Tibial nerve (tissue), 4 donors: ENCODE measurements around the gene TNFRSF13B. TPM values are rescaled to one million over a fixed set of nuclear protein-coding genes. Genes with fewer than 3 reads are reported as not detected.
A peak's percentile ranks its signal among the peaks of the same experiment; 100 is the strongest.

ENCODE experiments used
- DNase-seq, 2 donors: peaks; one replicate each; pipeline ENCODE4 v3.0.0-alpha.2; 2019; ENCODE audit warnings: low spot score in 2 of 2
- H3K27ac ChIP-seq, 4 donors: fragments of 200-600 bp; sonication (generic) in 3 of 4; one replicate each; pipeline ENCODE4 v1.5.1; 2017 to 2019; ENCODE audit warnings: mild to moderate bottlenecking in 1 of 4
- H3K27me3 ChIP-seq, 2 donors: fragments of 200-600 bp; sonication (generic) in 1 of 2; one replicate each; pipeline versions ENCODE4 v1.5.1 to v1.6.0; 2017 to 2019
- H3K36me3 ChIP-seq, 3 donors: fragments of 200-600 bp; sonication (generic); one replicate each; pipeline ENCODE4 v1.5.1; 2018 to 2019
- H3K4me1 ChIP-seq, 4 donors: fragments of 200-600 bp; sonication (generic) in 3 of 4; one replicate each; pipeline ENCODE4 v1.5.1; 2017 to 2019
- H3K4me3 ChIP-seq, 4 donors: fragments of 200-600 bp; sonication (generic) in 3 of 4; one replicate each; pipeline ENCODE4 v1.5.1; 2017 to 2019; ENCODE audit warnings: mild to moderate bottlenecking in 1 of 4, moderate library complexity in 1 of 4
- H3K9me3 ChIP-seq, 4 donors: fragments of 200-600 bp; sonication (generic) in 3 of 4; one replicate each; pipeline ENCODE4 v1.5.1; 2017 to 2019
- EP300 ChIP-seq, 2 donors: sonication (generic); formaldehyde crosslinking; IDR thresholded peaks; one replicate each; pipeline ENCODE4 v1.6.1; 2017; ENCODE audit warnings: antibody characterized with exemption in 2 of 2, mild to moderate bottlenecking in 1 of 2
- POLR2A ChIP-seq, 2 donors: fragments of 450-650 bp; IDR thresholded peaks; one replicate each; pipeline ENCODE4 v1.6.1; 2017; ENCODE audit warnings: antibody characterized with exemption in 2 of 2, mild to moderate bottlenecking in 2 of 2, moderate library complexity in 2 of 2
- WGBS, 2 donors: methylation state at CpG; one replicate each; pipeline ENCODE4 v1.1.5; 2018; 5-methylcytosine and 5-hydroxymethylcytosine counted together
- total RNA-seq, 4 donors: library from RNA; depleted of rRNA; stranded (reverse); fragments of >200 nt; gene quantifications; one replicate each; pipeline ENCODE4 v1.1.0, GENCODE V29; 2016
- TF ChIP-seq, protein P1 (sequence below), 5 experiments: fragments of 200-600 bp in 3 of 5; fragments of 450-650 bp in 2 of 5; sonication (generic) in 3 of 5; IDR thresholded peaks; one replicate each; pipeline ENCODE4 v1.5.1; 2016 to 2019; ENCODE audit warnings: antibody characterized with exemption in 5 of 5, mild to moderate bottlenecking in 3 of 5, moderate library complexity in 2 of 5

The TNFRSF13B gene
- total RNA-seq, 4 donors from 2014 or later = not detected

DNA sequence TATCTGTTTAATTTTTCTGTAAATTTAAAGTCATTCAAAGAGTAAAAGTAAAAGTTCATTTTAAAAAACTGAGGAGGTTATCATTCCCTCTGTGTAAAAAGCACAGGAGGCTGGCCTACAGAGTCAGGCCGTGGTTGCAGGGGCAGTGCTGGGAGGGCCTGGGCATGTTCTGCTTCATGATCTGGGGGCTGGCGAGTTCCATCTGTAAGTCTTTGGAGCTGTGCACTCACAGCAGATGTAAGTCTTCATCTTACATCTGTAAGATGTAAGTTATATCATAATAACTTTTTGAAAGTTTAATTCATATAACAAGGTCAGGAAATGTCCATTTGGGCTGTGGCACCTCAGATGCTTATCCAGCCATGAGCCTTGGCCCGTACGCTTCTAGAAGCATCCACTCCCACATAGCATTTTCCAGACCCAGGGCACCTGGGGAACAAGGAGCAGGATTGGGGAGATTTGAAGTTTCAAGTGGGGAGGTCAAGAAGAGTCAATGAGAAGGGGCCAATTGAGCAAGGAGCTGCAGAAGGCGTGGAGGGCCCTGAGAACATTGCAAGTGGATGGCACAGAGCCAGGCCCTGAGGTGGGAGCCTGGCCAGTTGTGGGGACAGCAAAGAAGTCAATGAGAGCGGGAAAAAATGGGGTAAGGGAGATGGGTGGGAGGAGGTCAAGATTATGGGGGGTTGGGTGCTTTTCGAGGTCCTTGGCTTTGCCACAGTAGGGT, 54.1 kb downstream of the TNFRSF13B start:
- DNase-seq = peak in 1 of 2 donors; percentile 2
- WGBS, 2 donors = 76 to 83% methylated on average over 7 of the region's 7 CpGs
- Histone ChIP-seq H3K4me3 (no peak overlapping the region), H3K4me1 (no peaks in the 10 kb centered on the region), H3K36me3 (no peaks in the 10 kb centered on the region), H3K27me3 (no peaks in the 10 kb centered on the region), H3K27ac (no peak overlapping the region), H3K9me3 (no peaks in the 10 kb centered on the region)
- no peak for TF ChIP-seq POLR2A (IDR thresholded peaks at IDR 0.05)
- TF ChIP-seq EP300 (IDR thresholded peaks at IDR 0.05) = no peak
- TF ChIP-seq, protein P1, sequence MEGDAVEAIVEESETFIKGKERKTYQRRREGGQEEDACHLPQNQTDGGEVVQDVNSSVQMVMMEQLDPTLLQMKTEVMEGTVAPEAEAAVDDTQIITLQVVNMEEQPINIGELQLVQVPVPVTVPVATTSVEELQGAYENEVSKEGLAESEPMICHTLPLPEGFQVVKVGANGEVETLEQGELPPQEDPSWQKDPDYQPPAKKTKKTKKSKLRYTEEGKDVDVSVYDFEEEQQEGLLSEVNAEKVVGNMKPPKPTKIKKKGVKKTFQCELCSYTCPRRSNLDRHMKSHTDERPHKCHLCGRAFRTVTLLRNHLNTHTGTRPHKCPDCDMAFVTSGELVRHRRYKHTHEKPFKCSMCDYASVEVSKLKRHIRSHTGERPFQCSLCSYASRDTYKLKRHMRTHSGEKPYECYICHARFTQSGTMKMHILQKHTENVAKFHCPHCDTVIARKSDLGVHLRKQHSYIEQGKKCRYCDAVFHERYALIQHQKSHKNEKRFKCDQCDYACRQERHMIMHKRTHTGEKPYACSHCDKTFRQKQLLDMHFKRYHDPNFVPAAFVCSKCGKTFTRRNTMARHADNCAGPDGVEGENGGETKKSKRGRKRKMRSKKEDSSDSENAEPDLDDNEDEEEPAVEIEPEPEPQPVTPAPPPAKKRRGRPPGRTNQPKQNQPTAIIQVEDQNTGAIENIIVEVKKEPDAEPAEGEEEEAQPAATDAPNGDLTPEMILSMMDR (IDR thresholded peaks at IDR 0.05) = no peak

DNA sequence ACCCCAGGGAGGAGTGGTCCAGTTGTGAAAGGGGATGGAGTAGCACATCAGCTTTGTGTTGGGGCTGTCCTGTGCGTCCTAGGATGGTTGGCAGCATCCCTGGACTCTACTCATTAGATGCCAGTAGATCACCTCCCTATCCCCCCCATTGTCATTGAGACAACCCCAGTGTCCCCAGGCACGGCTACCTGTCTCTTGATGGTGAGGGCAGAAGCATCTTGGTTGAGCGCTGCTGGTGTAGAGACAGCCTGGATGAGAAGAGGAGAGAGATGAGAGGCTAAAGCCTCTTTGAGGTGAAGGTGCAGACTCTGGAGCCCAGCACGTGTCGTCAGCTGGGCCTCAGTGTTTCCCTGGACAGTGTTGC, 55.4 kb downstream of the TNFRSF13B start:
- Histone ChIP-seq H3K27me3 (no peaks in the 10 kb centered on the region), H3K9me3 (no peaks in the 10 kb centered on the region), H3K4me1 (no peaks in the 10 kb centered on the region), H3K27ac (no peak overlapping the region), H3K36me3 (no peaks in the 10 kb centered on the region), H3K4me3 (no peak overlapping the region)
- WGBS, 2 donors = 62 to 90% methylated on average over 5 of the region's 5 CpGs
- DNase-seq = no peak
- TF ChIP-seq, protein P1 (IDR thresholded peaks at IDR 0.05) = no peak
- TF ChIP-seq EP300 (IDR thresholded peaks at IDR 0.05) (no peak), POLR2A (IDR thresholded peaks at IDR 0.05) (no peak)

DNA sequence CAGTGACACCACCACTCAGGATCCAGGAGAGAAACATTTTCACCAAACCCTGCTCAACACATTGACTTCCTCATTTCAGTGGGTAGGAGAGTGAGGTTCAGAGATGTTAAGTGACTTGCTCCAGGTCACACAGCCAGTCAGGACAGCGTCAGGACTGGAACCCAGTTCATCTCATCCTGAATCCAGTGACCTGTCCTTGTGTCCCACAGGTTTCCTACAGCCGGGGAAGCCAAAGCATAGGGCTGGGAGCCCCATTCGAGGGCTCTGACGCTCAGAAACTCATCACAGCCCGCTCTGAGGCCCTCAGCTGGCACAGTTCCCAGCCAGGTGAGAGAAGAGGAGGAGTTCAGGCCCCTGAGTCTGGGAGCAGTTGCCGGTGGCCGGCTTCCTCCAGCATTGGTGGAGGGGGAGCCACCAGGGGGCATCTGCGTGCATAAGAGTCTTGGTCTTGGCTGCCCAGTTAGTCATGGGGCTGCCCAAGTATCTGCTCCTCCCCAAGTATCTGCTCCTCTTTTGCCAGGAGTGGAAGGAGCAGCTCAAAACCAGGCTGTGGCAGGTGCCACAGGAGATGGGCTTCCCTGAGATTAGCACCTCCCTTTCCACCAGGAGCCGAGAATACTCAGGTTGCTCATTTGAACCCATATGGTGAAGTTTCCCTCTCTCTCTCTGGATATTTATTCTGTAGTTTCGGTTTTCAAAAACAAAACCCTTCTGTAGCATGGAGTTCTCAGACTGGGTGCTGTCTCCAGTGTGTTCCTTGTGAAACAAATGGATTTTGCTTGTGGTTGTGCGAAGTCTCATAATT, 56.0 kb downstream of the TNFRSF13B start:
- no peak overlapping the region for H3K4me3 ChIP-seq
- DNase-seq = peak in 1 of 2 donors; percentile 38
- 62 to 72% methylated on average over 11 of the region's 11 CpGs for WGBS, 2 donors
- no peak overlapping the region for H3K27ac ChIP-seq
- H3K9me3 ChIP-seq = no peaks in the 10 kb centered on the region
- H3K27me3 ChIP-seq = no peaks in the 10 kb centered on the region
- no peaks in the 10 kb centered on the region for H3K4me1 ChIP-seq
- H3K36me3 ChIP-seq = no peaks in the 10 kb centered on the region
- TF ChIP-seq EP300 (IDR thresholded peaks at IDR 0.05) = no peak
- TF ChIP-seq, protein P1 (IDR thresholded peaks at IDR 0.05) = peak in 1 of 5 experiments; percentile 12

DNA sequence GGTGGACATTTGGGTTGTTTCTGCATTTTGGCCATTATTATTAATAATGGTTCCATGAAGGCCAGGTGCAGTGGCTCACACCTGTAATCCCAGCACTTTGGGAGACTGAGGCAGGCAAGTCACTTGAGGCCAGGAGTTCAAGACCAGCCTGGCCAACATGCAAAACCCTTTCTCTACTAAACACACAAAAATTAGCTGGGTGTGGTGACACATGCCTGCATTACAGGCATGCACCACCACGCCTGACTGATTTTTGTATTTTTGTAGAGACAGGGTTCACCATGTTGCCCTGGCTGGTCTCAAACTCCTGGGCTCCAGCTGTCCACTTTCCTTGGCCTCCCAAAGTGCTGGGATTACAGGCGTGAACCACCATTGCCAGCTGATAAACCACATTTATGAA, 58.5 kb downstream of the TNFRSF13B start:
- 82 to 100% methylated on average over 2 of the region's 2 CpGs for WGBS, 2 donors
- Histone ChIP-seq H3K9me3 (no peaks in the 10 kb centered on the region), H3K4me3 (no peak overlapping the region), H3K4me1 (no peaks in the 10 kb centered on the region), H3K36me3 (no peaks in the 10 kb centered on the region), H3K27me3 (no peaks in the 10 kb centered on the region), H3K27ac (no peak overlapping the region)
- DNase-seq = no peak
- no peak for TF ChIP-seq POLR2A (IDR thresholded peaks at IDR 0.05)
- TF ChIP-seq EP300 (IDR thresholded peaks at IDR 0.05) = no peak
- TF ChIP-seq, protein P1 (IDR thresholded peaks at IDR 0.05) = no peak
